HL-60 (cell line): ENCODE data around the gene FBLIM1.

Experiments
- GABPA ChIP-seq: IDR thresholded peaks from 2 replicates; pipeline ENCODE4 v1.6.1; 2012; ENCODE audit warnings: low read depth
- POLR2AphosphoS5 ChIP-seq: IDR thresholded peaks from 2 replicates; pipeline ENCODE4 v1.6.1; 2012; ENCODE audit warnings: low read depth
- TF ChIP-seq, protein P1 (sequence below): IDR thresholded peaks from one replicate; pipeline ENCODE4 v1.5.1; 2011; ENCODE audit warnings: low read length, control low read depth, inconsistent platforms; ENCODE audit not compliant: insufficient read depth
- TF ChIP-seq, protein P2 (sequence below): IDR thresholded peaks from 2 replicates; pipeline ENCODE4 v1.6.1; 2012; ENCODE audit warnings: low read depth; ENCODE audit not compliant: insufficient replicate concordance

GRCh38 chr1:15757575-15758342 lies 836 bp upstream of the FBLIM1 start:
- TF ChIP-seq, protein P1, sequence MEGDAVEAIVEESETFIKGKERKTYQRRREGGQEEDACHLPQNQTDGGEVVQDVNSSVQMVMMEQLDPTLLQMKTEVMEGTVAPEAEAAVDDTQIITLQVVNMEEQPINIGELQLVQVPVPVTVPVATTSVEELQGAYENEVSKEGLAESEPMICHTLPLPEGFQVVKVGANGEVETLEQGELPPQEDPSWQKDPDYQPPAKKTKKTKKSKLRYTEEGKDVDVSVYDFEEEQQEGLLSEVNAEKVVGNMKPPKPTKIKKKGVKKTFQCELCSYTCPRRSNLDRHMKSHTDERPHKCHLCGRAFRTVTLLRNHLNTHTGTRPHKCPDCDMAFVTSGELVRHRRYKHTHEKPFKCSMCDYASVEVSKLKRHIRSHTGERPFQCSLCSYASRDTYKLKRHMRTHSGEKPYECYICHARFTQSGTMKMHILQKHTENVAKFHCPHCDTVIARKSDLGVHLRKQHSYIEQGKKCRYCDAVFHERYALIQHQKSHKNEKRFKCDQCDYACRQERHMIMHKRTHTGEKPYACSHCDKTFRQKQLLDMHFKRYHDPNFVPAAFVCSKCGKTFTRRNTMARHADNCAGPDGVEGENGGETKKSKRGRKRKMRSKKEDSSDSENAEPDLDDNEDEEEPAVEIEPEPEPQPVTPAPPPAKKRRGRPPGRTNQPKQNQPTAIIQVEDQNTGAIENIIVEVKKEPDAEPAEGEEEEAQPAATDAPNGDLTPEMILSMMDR = no peak
- TF ChIP-seq POLR2AphosphoS5 (no peak), GABPA (no peak)
- TF ChIP-seq, protein P2, sequence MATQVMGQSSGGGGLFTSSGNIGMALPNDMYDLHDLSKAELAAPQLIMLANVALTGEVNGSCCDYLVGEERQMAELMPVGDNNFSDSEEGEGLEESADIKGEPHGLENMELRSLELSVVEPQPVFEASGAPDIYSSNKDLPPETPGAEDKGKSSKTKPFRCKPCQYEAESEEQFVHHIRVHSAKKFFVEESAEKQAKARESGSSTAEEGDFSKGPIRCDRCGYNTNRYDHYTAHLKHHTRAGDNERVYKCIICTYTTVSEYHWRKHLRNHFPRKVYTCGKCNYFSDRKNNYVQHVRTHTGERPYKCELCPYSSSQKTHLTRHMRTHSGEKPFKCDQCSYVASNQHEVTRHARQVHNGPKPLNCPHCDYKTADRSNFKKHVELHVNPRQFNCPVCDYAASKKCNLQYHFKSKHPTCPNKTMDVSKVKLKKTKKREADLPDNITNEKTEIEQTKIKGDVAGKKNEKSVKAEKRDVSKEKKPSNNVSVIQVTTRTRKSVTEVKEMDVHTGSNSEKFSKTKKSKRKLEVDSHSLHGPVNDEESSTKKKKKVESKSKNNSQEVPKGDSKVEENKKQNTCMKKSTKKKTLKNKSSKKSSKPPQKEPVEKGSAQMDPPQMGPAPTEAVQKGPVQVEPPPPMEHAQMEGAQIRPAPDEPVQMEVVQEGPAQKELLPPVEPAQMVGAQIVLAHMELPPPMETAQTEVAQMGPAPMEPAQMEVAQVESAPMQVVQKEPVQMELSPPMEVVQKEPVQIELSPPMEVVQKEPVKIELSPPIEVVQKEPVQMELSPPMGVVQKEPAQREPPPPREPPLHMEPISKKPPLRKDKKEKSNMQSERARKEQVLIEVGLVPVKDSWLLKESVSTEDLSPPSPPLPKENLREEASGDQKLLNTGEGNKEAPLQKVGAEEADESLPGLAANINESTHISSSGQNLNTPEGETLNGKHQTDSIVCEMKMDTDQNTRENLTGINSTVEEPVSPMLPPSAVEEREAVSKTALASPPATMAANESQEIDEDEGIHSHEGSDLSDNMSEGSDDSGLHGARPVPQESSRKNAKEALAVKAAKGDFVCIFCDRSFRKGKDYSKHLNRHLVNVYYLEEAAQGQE = no peak
